Suprapubic skin (tissue), 4 donors: ENCODE measurements around the gene MCM6. TPM values are rescaled to one million over a fixed set of nuclear protein-coding genes. Genes with fewer than 3 reads are reported as not detected.

Experiments
- DNase-seq, 2 donors: peaks; one replicate each; pipeline ENCODE4 v3.0.0-alpha.2; 2019; ENCODE audit warnings: low spot score in 2 of 2
- H3K27ac ChIP-seq: fragments of 200-600 bp; sonication (generic); one replicate; pipeline ENCODE4 v1.5.1; 2019
- H3K27me3 ChIP-seq: fragments of 200-600 bp; sonication (generic); one replicate; pipeline ENCODE4 v1.5.1; 2019
- H3K36me3 ChIP-seq: fragments of 200-600 bp; sonication (generic); one replicate; pipeline ENCODE4 v1.5.1; 2019
- H3K4me1 ChIP-seq: fragments of 200-600 bp; sonication (generic); one replicate; pipeline ENCODE4 v1.5.1; 2019
- H3K4me3 ChIP-seq: fragments of 200-600 bp; sonication (generic); one replicate; pipeline ENCODE4 v1.5.1; 2019; ENCODE audit warnings: mild to moderate bottlenecking
- H3K9me3 ChIP-seq: fragments of 200-600 bp; sonication (generic); one replicate; pipeline ENCODE4 v1.5.1; 2019
- CTCF ChIP-seq, 2 donors: fragments of 200-600 bp in 1 of 2; fragments of 450-650 bp in 1 of 2; sonication (generic) in 1 of 2; IDR thresholded peaks; one replicate each; pipeline ENCODE4 v1.5.1; 2016 to 2019; ENCODE audit warnings: antibody characterized with exemption in 2 of 2, mild to moderate bottlenecking in 1 of 2, moderate library complexity in 1 of 2
- EP300 ChIP-seq: sonication (generic); formaldehyde crosslinking; IDR thresholded peaks from one replicate; pipeline ENCODE4 v1.6.1; 2017; ENCODE audit warnings: antibody characterized with exemption
- POLR2A ChIP-seq, 2 donors: fragments of 450-650 bp; IDR thresholded peaks; one replicate each; pipeline ENCODE4 v1.6.1; 2017; ENCODE audit warnings: antibody characterized with exemption in 2 of 2, mild to moderate bottlenecking in 2 of 2, moderate library complexity in 2 of 2
- POLR2AphosphoS5 ChIP-seq, 3 donors: sonication (generic); formaldehyde crosslinking; IDR thresholded peaks; one replicate each; pipeline ENCODE4 v1.6.1; 2017; ENCODE audit warnings: antibody characterized with exemption in 3 of 3
- WGBS: methylation state at CpG from one replicate; pipeline ENCODE4 v1.1.5; 2018; 5-methylcytosine and 5-hydroxymethylcytosine counted together
- total RNA-seq, 4 donors: library from RNA; depleted of rRNA; stranded (reverse); fragments of >200 nt; gene quantifications; one replicate each; pipeline ENCODE4 v1.1.0, GENCODE V29; 2016

MCM6 gene
- total RNA-seq, 4 donors from 2014 or later: 6.6 to 13.5 (median 7.8) TPM

GRCh38 chr2:135849087-135849486, 27.2 kb downstream of the MCM6 start:
- no peaks in the 10 kb centered on the region for H3K4me1 ChIP-seq
- no peak for DNase-seq
- H3K36me3 ChIP-seq: peaks cover 54% of the 10 kb centered on the region
- no peaks in the 10 kb centered on the region for H3K27me3 ChIP-seq
- TF ChIP-seq POLR2A (IDR thresholded peaks at IDR 0.05) (no peak), CTCF (IDR thresholded peaks at IDR 0.05) (no peak), POLR2AphosphoS5 (IDR thresholded peaks at IDR 0.05) (no peak), EP300 (no peak)
- no peak overlapping the region for H3K27ac ChIP-seq
- H3K9me3 ChIP-seq: no peaks in the 10 kb centered on the region
- 90% methylated on average over 3 of the region's 3 CpGs for WGBS
- no peak overlapping the region for H3K4me3 ChIP-seq

- no peak for TF ChIP-seq POLR2AphosphoS5 (IDR thresholded peaks at IDR 0.05)
- no peak for TF ChIP-seq POLR2A (IDR thresholded peaks at IDR 0.05)
- TF ChIP-seq CTCF (IDR thresholded peaks at IDR 0.05): no peak
- no peak for TF ChIP-seq EP300
- Histone ChIP-seq H3K4me1 (no peaks in the 10 kb centered on the region), H3K27ac (no peak overlapping the region), H3K27me3 (no peaks in the 10 kb centered on the region), H3K36me3 (peaks cover 69% of the 10 kb centered on the region), H3K9me3 (no peaks in the 10 kb centered on the region), H3K4me3 (no peak overlapping the region)
- DNase-seq: no peak
- 89% methylated on average over 5 of the region's 5 CpGs for WGBS
These were observed 30.2 kb downstream of the MCM6 start for GRCh38 chr2:135845997-135846396.

DNA sequence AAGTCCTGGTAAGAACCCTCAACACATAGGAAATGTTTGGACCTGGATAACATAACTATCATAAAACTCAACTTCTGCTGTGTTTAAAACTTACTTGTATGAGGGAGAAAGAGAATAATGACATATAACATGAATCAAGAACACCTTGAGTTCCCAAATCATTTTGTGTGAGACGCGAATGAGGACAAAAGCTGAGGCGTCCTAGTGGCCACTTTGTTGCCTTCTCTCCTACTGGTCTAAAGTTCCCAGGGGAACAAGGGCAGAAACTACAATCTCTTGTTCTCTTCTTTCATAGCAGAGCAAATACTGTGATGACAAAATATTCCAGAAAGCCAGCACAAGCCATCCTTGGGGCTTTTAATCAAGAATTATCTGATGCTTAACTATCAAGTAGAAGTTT, 31.0 kb downstream of the MCM6 start:
- Histone ChIP-seq H3K27me3 (no peaks in the 10 kb centered on the region), H3K4me3 (no peak overlapping the region), H3K27ac (no peak overlapping the region), H3K36me3 (peaks cover 69% of the 10 kb centered on the region), H3K4me1 (no peaks in the 10 kb centered on the region), H3K9me3 (no peaks in the 10 kb centered on the region)
- WGBS: 91% methylated on average over 3 of the region's 3 CpGs
- TF ChIP-seq CTCF (IDR thresholded peaks at IDR 0.05): no peak
- no peak for TF ChIP-seq POLR2AphosphoS5 (IDR thresholded peaks at IDR 0.05)
- TF ChIP-seq POLR2A (IDR thresholded peaks at IDR 0.05): no peak
- no peak for TF ChIP-seq EP300
- no peak for DNase-seq

- TF ChIP-seq POLR2A (IDR thresholded peaks at IDR 0.05) (no peak), EP300 (no peak), POLR2AphosphoS5 (IDR thresholded peaks at IDR 0.05) (no peak), CTCF (IDR thresholded peaks at IDR 0.05) (no peak)
- WGBS: 94% methylated on average over 12 of the region's 12 CpGs
- H3K36me3 ChIP-seq: peaks cover 65% of the 10 kb centered on the region
These were observed 31.8 kb downstream of the MCM6 start for GRCh38 chr2:135844301-135844895.

DNA sequence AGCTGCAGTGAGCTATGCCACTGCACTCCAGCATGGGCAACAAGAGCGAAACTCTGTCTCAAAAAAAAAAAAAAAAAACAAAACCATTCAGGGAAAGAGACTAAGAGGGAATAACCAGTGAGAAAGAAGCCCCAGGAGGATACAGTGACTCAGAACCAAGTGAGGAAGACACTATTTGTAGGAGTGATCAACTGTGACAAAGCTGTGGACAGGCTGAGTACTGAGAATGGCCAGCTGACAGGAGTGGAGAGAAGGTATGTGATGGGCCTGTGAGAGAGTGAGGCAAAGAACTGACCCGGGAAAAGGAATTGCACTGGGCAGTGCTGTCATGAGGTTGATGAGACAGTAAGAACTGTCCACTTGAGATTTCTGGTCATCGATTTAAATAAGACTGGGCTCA, 32.6 kb downstream of the MCM6 start:
- Histone ChIP-seq H3K27ac (no peak overlapping the region), H3K4me1 (peaks cover 4% of the 10 kb centered on the region), H3K27me3 (no peaks in the 10 kb centered on the region), H3K4me3 (no peak overlapping the region), H3K36me3 (peaks cover 60% of the 10 kb centered on the region), H3K9me3 (no peaks in the 10 kb centered on the region)
- no peak for DNase-seq
- 95% methylated on average over 3 of the region's 3 CpGs for WGBS
- TF ChIP-seq CTCF (IDR thresholded peaks at IDR 0.05): no peak
- no peak for TF ChIP-seq POLR2A (IDR thresholded peaks at IDR 0.05)
- no peak for TF ChIP-seq POLR2AphosphoS5 (IDR thresholded peaks at IDR 0.05)
- TF ChIP-seq EP300: no peak

More at GRCh38 chr2:135844301-135844895, 31.8 kb downstream of the MCM6 start:
- H3K27me3 ChIP-seq: no peaks in the 10 kb centered on the region
- no peak for DNase-seq
- H3K27ac ChIP-seq: no peak overlapping the region
- peaks cover 4% of the 10 kb centered on the region for H3K4me1 ChIP-seq
- no peaks in the 10 kb centered on the region for H3K9me3 ChIP-seq
- no peak overlapping the region for H3K4me3 ChIP-seq
